ENCODE results near the gene POLR2C.

Gene POLR2C

DNA sequence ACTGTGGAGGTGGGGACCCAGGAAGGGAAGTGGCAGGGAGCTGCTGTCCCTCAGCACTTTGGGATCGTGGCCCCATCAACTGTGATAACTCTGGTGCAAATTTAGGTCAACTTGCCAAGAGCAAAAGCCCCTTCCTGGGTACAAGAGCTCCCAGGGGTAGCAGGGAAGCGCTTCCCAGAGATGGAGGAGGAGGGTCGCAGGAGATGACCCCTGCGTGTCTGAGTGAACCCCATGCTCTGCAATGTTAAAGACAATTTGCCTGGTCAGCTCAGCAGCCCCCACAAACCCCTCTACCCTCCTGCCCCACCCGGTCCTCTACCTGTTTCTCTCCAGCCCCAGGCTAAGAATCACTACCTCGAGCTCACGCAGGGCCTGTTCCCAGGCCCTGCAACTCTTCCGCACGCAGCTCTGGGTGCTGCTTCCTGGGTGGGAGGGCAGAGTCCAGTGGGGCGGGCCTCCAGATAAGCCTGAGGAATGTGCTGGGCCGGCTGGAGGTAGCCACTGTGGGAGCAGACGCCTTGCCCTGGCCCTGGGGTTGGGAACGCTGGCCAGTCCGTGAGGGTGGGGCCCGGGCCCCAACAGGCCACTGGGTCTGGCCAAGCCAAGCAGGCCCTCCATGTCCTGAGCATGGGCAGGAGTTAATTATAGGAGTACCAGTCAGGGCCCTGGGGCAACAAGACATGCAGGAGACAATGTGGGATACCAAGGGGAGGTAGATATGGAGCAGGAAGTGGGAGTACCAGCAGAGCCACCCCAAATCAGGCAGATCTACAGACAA, 17.7 kb downstream of the POLR2C start:
- peak; percentile 73 for DNase-seq
- Histone ChIP-seq H3K27me3 (no peaks in the 10 kb centered on the region), H3K4me1 (peaks cover 17% of the 10 kb centered on the region), H3K4me3 (ENCODE audit: low read depth, low read length) (peak overlapping the region; percentile 99), H3K9me3 (no peaks in the 10 kb centered on the region), H3K36me3 (peaks cover 95% of the 10 kb centered on the region)
- TF ChIP-seq, protein P1, sequence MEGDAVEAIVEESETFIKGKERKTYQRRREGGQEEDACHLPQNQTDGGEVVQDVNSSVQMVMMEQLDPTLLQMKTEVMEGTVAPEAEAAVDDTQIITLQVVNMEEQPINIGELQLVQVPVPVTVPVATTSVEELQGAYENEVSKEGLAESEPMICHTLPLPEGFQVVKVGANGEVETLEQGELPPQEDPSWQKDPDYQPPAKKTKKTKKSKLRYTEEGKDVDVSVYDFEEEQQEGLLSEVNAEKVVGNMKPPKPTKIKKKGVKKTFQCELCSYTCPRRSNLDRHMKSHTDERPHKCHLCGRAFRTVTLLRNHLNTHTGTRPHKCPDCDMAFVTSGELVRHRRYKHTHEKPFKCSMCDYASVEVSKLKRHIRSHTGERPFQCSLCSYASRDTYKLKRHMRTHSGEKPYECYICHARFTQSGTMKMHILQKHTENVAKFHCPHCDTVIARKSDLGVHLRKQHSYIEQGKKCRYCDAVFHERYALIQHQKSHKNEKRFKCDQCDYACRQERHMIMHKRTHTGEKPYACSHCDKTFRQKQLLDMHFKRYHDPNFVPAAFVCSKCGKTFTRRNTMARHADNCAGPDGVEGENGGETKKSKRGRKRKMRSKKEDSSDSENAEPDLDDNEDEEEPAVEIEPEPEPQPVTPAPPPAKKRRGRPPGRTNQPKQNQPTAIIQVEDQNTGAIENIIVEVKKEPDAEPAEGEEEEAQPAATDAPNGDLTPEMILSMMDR (IDR thresholded peaks at IDR 0.05; ENCODE audit: low read depth, low read length) = no peak

DNA sequence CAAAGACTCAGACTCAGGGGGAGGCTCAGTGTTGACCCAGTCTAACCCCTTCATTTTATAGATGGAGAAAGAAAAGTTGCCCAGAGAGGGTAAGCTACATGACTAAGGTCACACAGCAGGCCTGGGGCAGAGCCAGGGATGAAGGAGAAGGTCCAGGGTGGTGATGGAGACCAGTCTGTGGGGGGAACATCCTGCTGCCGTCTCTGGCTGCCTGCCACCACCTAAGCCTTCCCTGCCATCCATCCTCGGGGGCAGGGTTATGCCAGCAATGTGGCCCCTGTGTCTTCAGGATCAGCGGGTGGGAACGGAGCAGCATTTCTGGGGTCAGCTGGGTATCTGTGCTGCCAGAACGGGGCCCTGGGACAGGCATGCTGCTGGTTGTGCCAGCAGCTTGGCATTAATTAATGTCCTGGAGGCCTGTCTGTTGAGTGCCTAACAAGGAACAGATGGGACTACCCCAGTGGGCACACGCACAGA, 18.3 kb downstream of the POLR2C start:
- TF ChIP-seq, protein P1 (IDR thresholded peaks at IDR 0.05; ENCODE audit: low read depth, low read length) = no peak
- Histone ChIP-seq H3K4me3 (ENCODE audit: low read depth, low read length) (peak overlapping the region; percentile 99), H3K9me3 (no peaks in the 10 kb centered on the region), H3K36me3 (peaks cover 95% of the 10 kb centered on the region), H3K27me3 (no peaks in the 10 kb centered on the region), H3K4me1 (peaks cover 17% of the 10 kb centered on the region)
- DNase-seq = peak; percentile 61

DNA sequence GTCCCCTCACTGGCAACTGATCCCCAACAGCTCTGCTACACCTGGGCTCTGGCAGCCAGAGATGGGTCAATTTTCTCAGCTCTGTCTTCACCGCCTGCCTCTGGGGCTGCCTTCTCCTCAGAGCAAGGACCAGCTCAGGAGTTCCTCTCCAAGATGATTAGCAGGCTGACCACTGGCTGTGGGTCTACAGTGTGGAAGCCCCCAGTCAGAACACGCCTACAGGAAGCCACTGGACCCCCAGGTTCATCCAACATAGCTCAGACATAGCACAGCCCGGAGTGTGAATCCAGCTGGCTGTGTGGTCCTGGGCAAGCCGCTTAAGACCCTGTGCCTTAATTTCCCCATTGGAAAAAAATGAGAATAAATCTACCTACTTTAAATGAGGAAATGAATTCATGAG, 18.9 kb downstream of the POLR2C start:
- Histone ChIP-seq H3K4me1 (peaks cover 12% of the 10 kb centered on the region), H3K36me3 (peaks cover 92% of the 10 kb centered on the region), H3K4me3 (ENCODE audit: low read depth, low read length) (peak overlapping the region; percentile 99), H3K9me3 (no peaks in the 10 kb centered on the region), H3K27me3 (no peaks in the 10 kb centered on the region)
- DNase-seq = peak; percentile 13
- TF ChIP-seq, protein P1 (IDR thresholded peaks at IDR 0.05; ENCODE audit: low read depth, low read length) = no peak

DNA sequence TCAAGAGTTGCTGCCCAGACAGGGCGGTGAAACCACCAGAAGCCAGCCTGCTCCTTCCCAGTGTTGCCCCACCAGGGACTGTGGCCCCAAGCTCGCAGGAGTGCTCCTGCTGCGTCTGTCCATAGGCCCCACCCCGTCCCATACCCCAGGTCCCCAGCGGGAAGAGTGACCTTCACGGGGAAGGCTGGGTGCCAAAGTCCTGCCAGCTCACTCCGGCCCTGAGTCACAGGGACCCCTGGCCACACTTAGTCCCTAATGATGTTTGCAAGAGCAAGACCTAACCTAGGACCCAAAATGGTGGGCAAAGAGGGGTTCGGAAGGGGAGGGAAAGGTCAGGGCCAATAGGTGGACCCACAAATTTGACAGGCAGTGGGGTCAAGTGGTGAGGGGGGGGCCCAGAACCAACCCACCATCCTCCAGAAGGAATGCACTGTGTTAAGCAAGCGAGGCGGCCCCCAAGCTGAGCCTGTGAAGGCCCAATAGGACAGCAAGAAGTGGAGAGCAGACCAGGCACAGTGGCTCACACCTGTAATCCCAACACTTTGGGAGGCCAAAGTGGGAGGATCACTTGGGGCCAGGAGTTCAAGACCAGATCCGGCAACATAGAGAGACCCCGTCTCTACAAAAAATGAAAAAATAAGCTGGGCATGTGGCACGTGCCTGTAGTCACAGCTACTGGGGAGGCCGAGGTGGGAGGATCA, 20.5 kb downstream of the POLR2C start:
- peak overlapping the region; percentile 99 for H3K4me3 ChIP-seq (ENCODE audit: low read depth, low read length)

DNA sequence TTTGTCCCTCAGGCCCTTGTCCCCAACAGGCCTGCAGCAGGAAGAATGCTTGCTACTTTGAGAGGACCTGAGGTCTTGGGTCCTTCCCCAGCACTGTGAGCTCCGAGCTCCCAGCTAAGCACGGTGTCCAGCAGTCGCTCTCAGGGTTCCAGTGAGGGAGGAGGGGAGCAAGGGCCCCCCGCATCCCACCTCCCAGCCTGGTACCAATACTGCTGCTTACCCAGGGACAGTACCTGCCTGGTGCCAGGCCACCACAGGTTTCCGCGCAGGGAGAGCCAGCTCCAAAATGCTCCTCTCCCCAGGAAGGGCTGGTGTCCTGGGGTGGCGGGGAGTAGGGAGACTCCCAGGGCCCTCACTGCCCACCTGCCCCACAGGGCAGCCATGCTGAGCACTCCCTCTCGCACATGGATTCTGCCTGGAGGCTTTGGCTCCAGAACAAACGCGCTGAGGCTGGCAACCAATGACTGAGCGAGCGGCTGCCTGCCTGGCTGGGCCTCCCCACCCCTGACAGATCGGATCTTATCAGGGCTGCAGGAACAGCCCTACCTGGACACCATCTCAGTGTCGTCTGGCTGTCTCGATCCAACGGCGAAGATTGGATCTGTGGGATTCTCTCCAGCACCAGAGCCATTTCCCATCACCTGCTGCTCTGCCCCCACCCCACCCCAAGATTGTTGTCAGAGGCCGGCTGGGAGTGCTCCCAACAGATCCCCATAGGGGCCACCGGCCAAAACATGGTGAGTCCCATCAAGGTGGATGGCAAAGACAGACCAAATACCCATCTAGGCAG, 21.4 kb downstream of the POLR2C start:
- H3K36me3 ChIP-seq = peaks cover 67% of the 10 kb centered on the region
- TF ChIP-seq, protein P1 (IDR thresholded peaks at IDR 0.05; ENCODE audit: low read depth, low read length) = no peak
- DNase-seq = peak; percentile 91

More for the DNA sequence above, 20.5 kb downstream of the POLR2C start:
- Histone ChIP-seq H3K36me3 (peaks cover 76% of the 10 kb centered on the region), H3K27me3 (no peaks in the 10 kb centered on the region), H3K9me3 (no peaks in the 10 kb centered on the region), H3K4me1 (peaks cover 12% of the 10 kb centered on the region; the same call in 1 of the 2 replicates)
- DNase-seq = peak; percentile 29
- TF ChIP-seq, protein P1 (IDR thresholded peaks at IDR 0.05; ENCODE audit: low read depth, low read length) = no peak

More for the DNA sequence above, 21.4 kb downstream of the POLR2C start:
- H3K9me3 ChIP-seq = no peaks in the 10 kb centered on the region
- peak overlapping the region; percentile 99 for H3K4me3 ChIP-seq (ENCODE audit: low read depth, low read length)
- H3K4me1 ChIP-seq = peaks cover 12% of the 10 kb centered on the region; the same call in 1 of the 2 replicates
- H3K27me3 ChIP-seq = no peaks in the 10 kb centered on the region

Data from BE2C (cell line).